ENCODE measurements around the gene TECPR1. TPM values are rescaled to one million over a fixed set of nuclear protein-coding genes. Genes with fewer than 3 reads are reported as not detected.

The TECPR1 gene
- total RNA-seq, 4 donors from 2014 or later = 8.1 to 18.4 (median 14.2) TPM

DNA sequence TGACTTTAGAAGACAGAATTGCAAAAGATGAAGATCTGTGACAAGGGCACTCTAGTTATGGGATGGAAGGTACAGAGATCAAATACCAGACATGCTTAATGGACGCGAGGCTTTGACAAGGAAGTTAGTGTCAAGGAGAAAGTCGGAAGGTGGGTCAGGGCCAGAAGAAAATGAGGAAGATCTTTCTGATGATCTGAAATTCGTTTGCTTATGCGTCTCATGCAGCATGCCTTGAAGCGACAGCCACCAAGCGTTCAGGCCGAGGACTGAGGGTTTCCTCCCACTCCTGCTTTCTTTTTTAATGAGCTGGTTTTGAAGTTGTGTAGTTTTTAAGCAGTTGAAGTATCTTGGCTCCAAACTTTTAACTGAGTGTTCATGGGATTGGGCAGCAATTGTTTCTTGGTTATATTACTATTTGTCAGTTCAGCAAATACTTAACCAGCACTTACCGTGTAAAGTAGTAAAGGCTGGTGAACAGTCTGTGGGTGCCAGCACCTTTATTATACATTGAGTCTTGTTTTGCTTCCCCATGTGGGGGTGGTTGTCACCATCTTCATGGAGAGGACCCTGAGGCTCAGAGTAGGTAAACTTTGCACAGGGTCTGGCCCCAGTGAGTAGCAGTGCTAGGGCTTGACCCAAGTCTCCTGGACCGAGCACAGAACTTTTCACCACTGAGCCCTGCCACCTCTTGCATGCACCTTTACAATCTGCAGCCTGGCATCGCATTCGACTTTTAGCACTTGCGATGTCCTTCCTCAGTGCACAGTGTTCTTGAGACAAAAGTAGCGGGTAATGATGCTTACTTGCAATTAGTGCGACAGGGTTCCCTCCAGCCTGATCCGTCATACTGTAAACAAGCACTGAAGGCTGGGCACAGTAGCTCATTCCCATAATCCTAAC, 55.1 kb downstream of the TECPR1 start:
- WGBS, 2 donors = 87 to 89% methylated on average over 16 of the region's 16 CpGs

DNA sequence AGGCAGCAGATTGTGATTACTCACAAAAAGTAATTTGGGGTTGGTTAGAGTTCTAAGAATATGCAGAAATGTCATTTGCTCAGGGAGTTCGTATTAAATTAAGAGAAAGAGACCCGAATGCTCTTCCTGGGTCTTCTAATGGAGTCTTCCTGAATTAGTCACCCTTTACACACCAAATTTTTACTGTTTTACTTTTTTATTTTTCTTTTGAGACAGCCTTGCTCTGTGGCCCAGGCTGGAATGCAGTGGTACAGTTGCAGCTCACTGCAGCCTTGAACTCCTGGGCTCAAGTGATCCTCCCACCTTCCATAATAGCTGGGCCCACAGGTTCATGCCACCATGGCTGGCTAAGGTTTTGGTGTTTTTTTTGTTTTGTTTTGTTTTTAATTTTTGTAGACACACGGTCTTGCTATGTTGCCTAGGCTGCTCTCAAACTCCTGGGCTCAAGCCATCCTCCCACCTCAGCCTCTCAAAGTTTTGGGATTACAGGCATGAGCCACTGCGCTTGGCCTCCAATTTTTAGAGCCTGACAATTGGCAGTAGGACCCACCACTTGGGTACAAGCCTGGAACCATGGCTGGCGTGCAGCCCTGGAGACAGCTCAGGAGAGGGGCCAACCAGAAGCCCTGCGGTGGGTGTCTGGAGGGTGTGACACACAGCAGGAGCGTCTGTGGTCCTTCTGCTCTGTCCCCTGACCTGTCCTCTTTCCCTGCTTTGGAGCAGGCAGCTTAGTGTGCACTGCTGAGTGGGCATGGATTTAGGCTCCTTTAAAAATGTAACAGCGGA, 57.2 kb downstream of the TECPR1 start:
- TF ChIP-seq, protein P1, sequence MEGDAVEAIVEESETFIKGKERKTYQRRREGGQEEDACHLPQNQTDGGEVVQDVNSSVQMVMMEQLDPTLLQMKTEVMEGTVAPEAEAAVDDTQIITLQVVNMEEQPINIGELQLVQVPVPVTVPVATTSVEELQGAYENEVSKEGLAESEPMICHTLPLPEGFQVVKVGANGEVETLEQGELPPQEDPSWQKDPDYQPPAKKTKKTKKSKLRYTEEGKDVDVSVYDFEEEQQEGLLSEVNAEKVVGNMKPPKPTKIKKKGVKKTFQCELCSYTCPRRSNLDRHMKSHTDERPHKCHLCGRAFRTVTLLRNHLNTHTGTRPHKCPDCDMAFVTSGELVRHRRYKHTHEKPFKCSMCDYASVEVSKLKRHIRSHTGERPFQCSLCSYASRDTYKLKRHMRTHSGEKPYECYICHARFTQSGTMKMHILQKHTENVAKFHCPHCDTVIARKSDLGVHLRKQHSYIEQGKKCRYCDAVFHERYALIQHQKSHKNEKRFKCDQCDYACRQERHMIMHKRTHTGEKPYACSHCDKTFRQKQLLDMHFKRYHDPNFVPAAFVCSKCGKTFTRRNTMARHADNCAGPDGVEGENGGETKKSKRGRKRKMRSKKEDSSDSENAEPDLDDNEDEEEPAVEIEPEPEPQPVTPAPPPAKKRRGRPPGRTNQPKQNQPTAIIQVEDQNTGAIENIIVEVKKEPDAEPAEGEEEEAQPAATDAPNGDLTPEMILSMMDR (IDR thresholded peaks at IDR 0.05) = no peak
- no peak for TF ChIP-seq POLR2A (IDR thresholded peaks at IDR 0.05)
- no peak overlapping the region for H3K4me3 ChIP-seq (ENCODE audit: low read depth, poor library complexity, severe bottlenecking)
- WGBS, 2 donors = 88 to 96% methylated on average over 8 of the region's 8 CpGs
- intact Hi-C loops (cut with DNase I; ENCODE audit: low total_unique reads) = no loop called here
- DNase-seq (ENCODE audit: low spot score in 2 of 2) = no peak

More for the DNA sequence above, 55.1 kb downstream of the TECPR1 start:
- intact Hi-C loops (cut with DNase I; ENCODE audit: low total_unique reads) = no loop called here
- DNase-seq (ENCODE audit: low spot score in 2 of 2) = no peak
- H3K4me3 ChIP-seq (ENCODE audit: low read depth, poor library complexity, severe bottlenecking) = no peak overlapping the region
- TF ChIP-seq, protein P1 (IDR thresholded peaks at IDR 0.05) = no peak
- TF ChIP-seq POLR2A (IDR thresholded peaks at IDR 0.05) = no peak

DNA sequence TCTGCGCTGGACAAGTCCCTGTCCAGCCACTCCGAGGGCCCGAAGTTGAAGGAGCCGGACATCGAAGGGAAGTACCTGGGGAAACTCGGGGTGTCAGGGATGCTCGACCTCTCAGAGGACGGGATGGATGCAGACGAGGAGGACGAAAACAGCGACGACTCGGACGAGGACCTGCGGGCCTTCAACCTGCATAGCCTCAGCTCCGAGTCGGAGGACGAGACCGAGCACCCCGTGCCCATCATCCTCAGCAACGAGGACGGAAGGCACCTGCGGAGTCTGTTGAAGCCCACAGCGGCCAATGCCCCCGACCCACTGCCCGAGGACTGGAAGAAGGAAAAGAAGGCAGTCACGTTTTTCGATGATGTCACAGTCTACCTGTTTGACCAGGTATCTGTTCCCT, 57.8 kb downstream of the TECPR1 start:
- 95 to 96% methylated on average over 28 of the region's 28 CpGs for WGBS, 2 donors
- TF ChIP-seq, protein P1 (IDR thresholded peaks at IDR 0.05) = no peak
- no peak for TF ChIP-seq POLR2A (IDR thresholded peaks at IDR 0.05)
- no peak overlapping the region for H3K4me3 ChIP-seq (ENCODE audit: low read depth, poor library complexity, severe bottlenecking)
- DNase-seq (ENCODE audit: low spot score in 2 of 2) = no peak
- intact Hi-C loops (cut with DNase I; ENCODE audit: low total_unique reads) = no loop called here

DNA sequence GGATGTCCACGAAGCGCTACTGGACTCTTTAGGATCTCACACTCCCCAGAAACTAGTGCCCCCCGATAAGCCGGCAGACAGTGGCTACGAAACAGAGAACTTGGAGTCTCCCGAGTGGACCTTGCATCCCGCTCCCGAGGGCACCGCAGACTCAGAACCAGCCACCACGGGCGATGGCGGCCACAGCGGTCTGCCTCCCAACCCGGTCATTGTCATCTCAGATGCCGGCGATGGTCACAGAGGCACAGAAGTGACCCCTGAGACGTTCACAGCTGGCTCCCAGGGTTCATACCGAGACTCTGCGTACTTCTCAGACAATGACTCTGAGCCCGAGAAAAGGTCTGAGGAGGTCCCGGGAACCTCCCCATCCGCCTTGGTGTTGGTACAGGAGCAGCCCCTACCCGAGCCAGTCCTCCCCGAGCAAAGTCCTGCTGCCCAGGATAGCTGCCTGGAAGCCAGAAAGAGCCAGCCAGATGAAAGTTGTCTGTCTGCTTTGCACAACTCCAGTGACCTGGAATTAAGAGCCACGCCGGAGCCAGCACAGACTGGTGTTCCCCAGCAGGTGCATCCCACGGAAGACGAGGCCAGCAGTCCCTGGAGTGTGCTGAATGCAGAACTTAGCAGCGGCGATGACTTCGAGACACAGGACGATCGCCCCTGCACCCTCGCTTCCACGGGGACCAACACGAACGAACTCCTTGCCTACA, 58.4 kb downstream of the TECPR1 start:
- intact Hi-C loops (cut with DNase I; ENCODE audit: low total_unique reads) = no loop called here
- TF ChIP-seq POLR2A (IDR thresholded peaks at IDR 0.05) = no peak
- TF ChIP-seq, protein P1 (IDR thresholded peaks at IDR 0.05) = no peak
- DNase-seq (ENCODE audit: low spot score in 2 of 2) = no peak
- 97% methylated on average over 37 of the region's 37 CpGs for WGBS, 2 donors
- no peak overlapping the region for H3K4me3 ChIP-seq (ENCODE audit: low read depth, poor library complexity, severe bottlenecking)

DNA sequence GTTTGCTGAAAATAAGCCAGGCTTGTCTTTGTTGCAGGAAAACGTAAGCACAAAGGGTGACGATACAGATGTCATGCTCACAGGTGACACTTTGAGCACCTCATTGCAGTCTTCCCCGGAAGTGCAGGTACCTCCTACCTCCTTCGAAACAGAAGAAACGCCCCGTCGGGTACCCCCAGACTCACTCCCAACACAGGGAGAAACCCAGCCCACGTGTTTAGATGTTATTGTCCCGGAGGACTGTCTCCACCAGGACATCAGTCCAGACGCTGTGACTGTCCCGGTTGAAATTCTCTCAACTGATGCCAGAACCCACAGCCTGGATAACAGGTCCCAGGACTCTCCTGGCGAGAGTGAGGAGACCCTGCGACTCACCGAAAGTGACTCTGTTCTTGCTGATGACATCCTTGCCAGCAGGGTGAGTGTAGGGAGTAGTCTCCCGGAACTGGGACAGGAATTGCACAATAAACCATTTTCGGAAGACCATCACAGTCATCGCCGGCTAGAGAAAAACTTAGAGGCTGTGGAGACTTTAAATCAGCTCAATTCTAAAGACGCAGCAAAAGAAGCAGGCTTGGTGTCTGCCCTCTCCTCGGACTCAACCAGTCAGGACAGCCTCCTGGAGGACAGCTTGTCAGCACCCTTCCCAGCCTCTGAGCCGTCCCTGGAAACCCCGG, 59.1 kb downstream of the TECPR1 start:
- H3K4me3 ChIP-seq (ENCODE audit: low read depth, poor library complexity, severe bottlenecking) = no peak overlapping the region
- TF ChIP-seq, protein P1 (IDR thresholded peaks at IDR 0.05) = no peak
- TF ChIP-seq POLR2A (IDR thresholded peaks at IDR 0.05) = no peak
- DNase-seq (ENCODE audit: low spot score in 2 of 2) = no peak
- 91 to 92% methylated on average over 22 of the region's 22 CpGs for WGBS, 2 donors
- intact Hi-C loops (cut with DNase I; ENCODE audit: low total_unique reads) = no loop called here

Measured in lower leg skin (tissue), 4 donors.